HCT116 (cell line): ENCODE results near the gene PRLHR. TPM values are rescaled to one million over a fixed set of nuclear protein-coding genes. Genes with fewer than 3 reads are reported as not detected.

Source experiments
- ATAC-seq: fragments of 200-7000 bp; cut with Tn5 transposase; 2 replicates; pipeline ENCODE4 v1.9.1; 2020; ENCODE audit warnings: mild to moderate bottlenecking, moderate library complexity
- BruUV-seq: library from RNA; stranded (reverse); fragments of 400-500 nt; replicated peaks from 2 replicates; lab custom pipeline; 2021; lab: Mats Ljungman, UMichigan
- CTCF ChIA-PET: fragments of 300-600 bp; sonication (Branson Sonifier 250); formaldehyde crosslinking; loops from one replicate; lab custom pipeline; 2021; ENCODE audit warnings: antibody characterized with exemption; lab: Charles Lee
- POLR2A ChIA-PET: fragments of 300-600, 350-600 bp; sonication (Branson Sonifier 250); formaldehyde crosslinking; loops from one replicate; lab custom pipeline; 2021; ENCODE audit warnings: antibody characterized with exemption; lab: Charles Lee
- RAD21 ChIA-PET, 2 experiments: fragments of 300-600 bp; sonication (Branson Sonifier 250); formaldehyde crosslinking; loops; one replicate each; lab custom pipeline; 2023; ENCODE audit warnings: low total read pairs in 2 of 2; ENCODE audit not compliant: uncharacterized antibody in 2 of 2, unreplicated experiment in 2 of 2, low non-redundant PET in 1 of 2; lab: Charles Lee
- DNase-seq: peaks from one replicate; pipeline ENCODE4 v3.0.0-alpha.2; 2010; ENCODE audit warnings: low read depth, low spot score
- H2AFZ ChIP-seq: fragments of 200-600 bp; shearing (Covaris generic), sonication (generic); 2 replicates; pipeline ENCODE4 v1.6.1; 2017; ENCODE audit warnings: low read depth, mixed run types, mixed read lengths, antibody characterized with exemption, low read length; ENCODE audit not compliant: poor library complexity, severe bottlenecking
- H3K27ac ChIP-seq: 2 replicates; pipeline ENCODE4 v1.5.1; 2012; ENCODE audit warnings: low read depth, low read length
- H3K27me3 ChIP-seq: fragments of 200-600 bp; sonication (generic); 2 replicates; pipeline ENCODE4 v1.6.1; 2016; ENCODE audit warnings: mixed run types, low read length, mixed read lengths; ENCODE audit not compliant: insufficient read depth
- H3K36me3 ChIP-seq, 2 experiments: fragments of 200-500 bp in 1 of 2; fragments of 200-600 bp in 1 of 2; sonication (Bioruptor generic) in 1 of 2; sonication (generic) in 1 of 2; 2 replicates each; pipeline versions ENCODE4 v1.5.1 to v1.6.1; 2014 to 2016; ENCODE audit warnings: low read length in 2 of 2, inconsistent platforms in 1 of 2, mixed read lengths in 1 of 2, mixed run types in 1 of 2; ENCODE audit not compliant: insufficient read depth in 2 of 2, control insufficient read depth in 1 of 2
- H3K4me1 ChIP-seq, 2 experiments: fragments of 200-600 bp in 1 of 2; sonication (generic) in 1 of 2; 2 replicates each; pipeline versions ENCODE4 v1.5.1 to v1.6.1; 2012 to 2017; ENCODE audit warnings: low read length in 2 of 2, inconsistent platforms in 1 of 2, mild to moderate bottlenecking in 1 of 2, mixed read lengths in 1 of 2, mixed run types in 1 of 2, moderate library complexity in 1 of 2; ENCODE audit not compliant: insufficient read depth in 2 of 2, control insufficient read depth in 1 of 2
- H3K4me2 ChIP-seq: fragments of 200-600 bp; sonication (generic); 2 replicates; pipeline ENCODE4 v1.6.1; 2017; ENCODE audit warnings: mixed run types, low read length, mixed read lengths
- H3K4me3 ChIP-seq, 2 experiments: fragments of 200-600 bp in 1 of 2; sonication (generic) in 1 of 2; replicated peaks in 1 of 2; 2 replicates each; pipeline ENCODE4 v1.5.1; 2011 to 2016; ENCODE audit warnings: low read length in 2 of 2, control low read depth in 1 of 2, low read depth in 1 of 2, mild to moderate bottlenecking in 1 of 2, mixed read lengths in 1 of 2, mixed run types in 1 of 2
- H3K79me2 ChIP-seq: fragments of 200-600 bp; sonication (generic); 2 replicates; pipeline ENCODE4 v1.6.1; 2017; ENCODE audit warnings: mild to moderate bottlenecking, mixed run types, low read length, moderate library complexity, mixed read lengths; ENCODE audit not compliant: insufficient read depth
- H3K9ac ChIP-seq: fragments of 200-600 bp; sonication (generic); 2 replicates; pipeline ENCODE4 v1.6.1; 2016; ENCODE audit warnings: low read length, mixed read lengths
- H3K9me2 ChIP-seq: fragments of 200-600 bp; sonication (generic), shearing (Covaris generic); 2 replicates; pipeline ENCODE4 v1.6.1; 2017; ENCODE audit warnings: mixed run types, mild to moderate bottlenecking, moderate library complexity; ENCODE audit not compliant: insufficient read depth
- H3K9me3 ChIP-seq, 2 experiments: fragments of 200-500 bp in 1 of 2; fragments of 200-600 bp in 1 of 2; sonication (Bioruptor generic) in 1 of 2; sonication (generic) in 1 of 2; 2 replicates each; pipeline ENCODE4 v1.6.1; 2014 to 2017; ENCODE audit warnings: low read length in 2 of 2, mixed read lengths in 2 of 2, inconsistent platforms in 1 of 2, low read depth in 1 of 2, mild to moderate bottlenecking in 1 of 2, mixed run types in 1 of 2, moderate library complexity in 1 of 2; ENCODE audit not compliant: control insufficient read depth in 1 of 2, insufficient read depth in 1 of 2
- H4K20me1 ChIP-seq: fragments of 200-600 bp; sonication (generic), shearing (Covaris generic); 2 replicates; pipeline ENCODE4 v1.6.1; 2017; ENCODE audit warnings: mixed run types, mild to moderate bottlenecking, moderate library complexity; ENCODE audit not compliant: insufficient read depth
- ATF3 ChIP-seq: IDR thresholded peaks from 2 replicates; pipeline ENCODE4 v1.6.1; 2012
- CEBPB ChIP-seq: IDR thresholded peaks from 2 replicates; pipeline ENCODE4 v1.6.1; 2012; ENCODE audit warnings: low read depth
- ELF1 ChIP-seq: IDR thresholded peaks from 2 replicates; pipeline ENCODE4 v1.6.1; 2012; ENCODE audit warnings: low read depth, borderline replicate concordance
- EZH2phosphoT487 ChIP-seq: fragments of 200-600 bp; IDR thresholded peaks from 2 replicates; pipeline ENCODE4 v1.6.1; 2018; ENCODE audit warnings: antibody characterized with exemption, borderline replicate concordance
- FOSL1 ChIP-seq: IDR thresholded peaks from 2 replicates; pipeline ENCODE4 v1.6.1; 2012; ENCODE audit warnings: low read depth
- MAX ChIP-seq: IDR thresholded peaks from 2 replicates; pipeline ENCODE4 v1.6.1; 2012
- POLR2A ChIP-seq: IDR thresholded peaks from 2 replicates; pipeline ENCODE4 v1.7.0; 2011; ENCODE audit warnings: borderline replicate concordance; ENCODE audit not compliant: insufficient read depth, insufficient read length; ENCODE audit errors: extremely low read depth
- POLR2AphosphoS5 ChIP-seq: IDR thresholded peaks from 2 replicates; pipeline ENCODE4 v1.6.1; 2011; ENCODE audit warnings: mild to moderate bottlenecking, low read depth, low read length, moderate library complexity
- SIN3A ChIP-seq: IDR thresholded peaks from 2 replicates; pipeline ENCODE4 v1.6.1; 2012; ENCODE audit warnings: low read depth
- TCF7L2 ChIP-seq: IDR thresholded peaks from 2 replicates; pipeline ENCODE4 v1.7.0; 2011; ENCODE audit warnings: borderline replicate concordance, inconsistent platforms; ENCODE audit not compliant: insufficient read depth, insufficient read length; ENCODE audit errors: extremely low read depth
- YY1 ChIP-seq: IDR thresholded peaks from 2 replicates; pipeline ENCODE4 v1.6.1; 2011; ENCODE audit warnings: low read length, low read depth, moderate library complexity, mild to moderate bottlenecking; ENCODE audit not compliant: insufficient replicate concordance; ENCODE audit errors: extremely low read depth
- ZBTB33 ChIP-seq: IDR thresholded peaks from 2 replicates; pipeline ENCODE4 v1.6.1; 2011; ENCODE audit warnings: mild to moderate bottlenecking, low read length, moderate library complexity; ENCODE audit not compliant: insufficient replicate concordance; ENCODE audit errors: extremely low read depth
- intact Hi-C: fragments of 100-400 bp; cut with micrococcal nuclease; formaldehyde crosslinking; loops from 2 replicates; pipeline ENCODE4 v1.10.0; 2022
- total RNA-seq: library from RNA; stranded (reverse); gene quantifications from one replicate; pipeline ENCODE4 v1.2.1, GENCODE V29; 2021; ENCODE audit not compliant: unreplicated experiment

The PRLHR gene
- total RNA-seq, 1 experiment from 2014 or later = not detected

GRCh38 chr10:118583611-118584010, 11.8 kb downstream of the PRLHR start:
- H3K27me3 ChIP-seq = peaks cover 19% of the 10 kb centered on the region; the same call in 1 of the 2 replicates

More at GRCh38 chr10:118583611-118584010, 11.8 kb downstream of the PRLHR start:
- RAD21 ChIA-PET = no interaction called here
- peaks cover 0 to 12% of the 10 kb centered on the region in 2 experiments; a peak in 2 of 4 replicates for H3K4me1 ChIP-seq
- no peak overlapping the region for H3K27ac ChIP-seq
- H3K4me3 ChIP-seq = no peak overlapping the region
- CTCF ChIA-PET = interaction anchor here (0.6 kb wide), 1 partner anchor 11 kb away, joined by 3 read pairs; no protein-coding TSS in a partner anchor
- no peaks in the 10 kb centered on the region for H3K9me2 ChIP-seq
- H2AFZ ChIP-seq = no peak overlapping the region
- no TSS peak for BruUV-seq
- intact Hi-C loops = no loop called here
- H3K79me2 ChIP-seq = no peaks in the 10 kb centered on the region
- H3K36me3 ChIP-seq = no peaks in the 10 kb centered on the region
- no peak overlapping the region for H3K4me2 ChIP-seq
- DNase-seq = no peak
- no peak overlapping the region for H3K9ac ChIP-seq
- POLR2A ChIA-PET = no interaction called here
- no peaks in the 10 kb centered on the region; a peak in 1 of 4 replicates for H3K9me3 ChIP-seq
- no peaks in the 10 kb centered on the region for H4K20me1 ChIP-seq
- ATAC-seq = no peak
- TF ChIP-seq POLR2A (no peak), YY1 (no peak), SIN3A (no peak), ATF3 (no peak), CEBPB (no peak), POLR2AphosphoS5 (no peak), ZBTB33 (no peak), FOSL1 (no peak), EZH2phosphoT487 (no peak), MAX (no peak), ELF1 (no peak), TCF7L2 (no peak)
